GM12865 (cell line): ENCODE data around the gene PHTF2.

ENCODE experiments used
- DNase-seq: peaks from one replicate; pipeline ENCODE4 v3.0.0; 2010; ENCODE audit warnings: low read depth
- H3K4me3 ChIP-seq: 2 replicates; pipeline ENCODE4 v1.5.1; 2011; ENCODE audit warnings: mild to moderate bottlenecking, low read depth, low read length, control low read depth
- TF ChIP-seq, protein P1 (sequence below): IDR thresholded peaks from 2 replicates; pipeline ENCODE4 v1.5.1; 2011; ENCODE audit warnings: low read length, control low read depth, low read depth, inconsistent platforms; ENCODE audit not compliant: insufficient read depth; ENCODE audit errors: missing control alignments

Gene PHTF2

GRCh38 chr7:77799078-77799964 is 748 bp downstream of the PHTF2 start:
- H3K4me3 ChIP-seq, result peak overlapping the region; percentile 92
- DNase-seq, result peak; percentile 39
- TF ChIP-seq, protein P1, sequence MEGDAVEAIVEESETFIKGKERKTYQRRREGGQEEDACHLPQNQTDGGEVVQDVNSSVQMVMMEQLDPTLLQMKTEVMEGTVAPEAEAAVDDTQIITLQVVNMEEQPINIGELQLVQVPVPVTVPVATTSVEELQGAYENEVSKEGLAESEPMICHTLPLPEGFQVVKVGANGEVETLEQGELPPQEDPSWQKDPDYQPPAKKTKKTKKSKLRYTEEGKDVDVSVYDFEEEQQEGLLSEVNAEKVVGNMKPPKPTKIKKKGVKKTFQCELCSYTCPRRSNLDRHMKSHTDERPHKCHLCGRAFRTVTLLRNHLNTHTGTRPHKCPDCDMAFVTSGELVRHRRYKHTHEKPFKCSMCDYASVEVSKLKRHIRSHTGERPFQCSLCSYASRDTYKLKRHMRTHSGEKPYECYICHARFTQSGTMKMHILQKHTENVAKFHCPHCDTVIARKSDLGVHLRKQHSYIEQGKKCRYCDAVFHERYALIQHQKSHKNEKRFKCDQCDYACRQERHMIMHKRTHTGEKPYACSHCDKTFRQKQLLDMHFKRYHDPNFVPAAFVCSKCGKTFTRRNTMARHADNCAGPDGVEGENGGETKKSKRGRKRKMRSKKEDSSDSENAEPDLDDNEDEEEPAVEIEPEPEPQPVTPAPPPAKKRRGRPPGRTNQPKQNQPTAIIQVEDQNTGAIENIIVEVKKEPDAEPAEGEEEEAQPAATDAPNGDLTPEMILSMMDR, result no peak

GRCh38 chr7:77800158-77800557 is 1.6 kb downstream of the PHTF2 start:
- DNase-seq, result peak; percentile 72
- TF ChIP-seq, protein P1, result no peak
- peak overlapping the region; percentile 92 for H3K4me3 ChIP-seq

GRCh38 chr7:77800730-77801129 is 2.2 kb downstream of the PHTF2 start:
- no peak for DNase-seq
- TF ChIP-seq, protein P1, result no peak
- H3K4me3 ChIP-seq, result peak overlapping the region; percentile 92; the same call in 1 of the 2 replicates

DNA sequence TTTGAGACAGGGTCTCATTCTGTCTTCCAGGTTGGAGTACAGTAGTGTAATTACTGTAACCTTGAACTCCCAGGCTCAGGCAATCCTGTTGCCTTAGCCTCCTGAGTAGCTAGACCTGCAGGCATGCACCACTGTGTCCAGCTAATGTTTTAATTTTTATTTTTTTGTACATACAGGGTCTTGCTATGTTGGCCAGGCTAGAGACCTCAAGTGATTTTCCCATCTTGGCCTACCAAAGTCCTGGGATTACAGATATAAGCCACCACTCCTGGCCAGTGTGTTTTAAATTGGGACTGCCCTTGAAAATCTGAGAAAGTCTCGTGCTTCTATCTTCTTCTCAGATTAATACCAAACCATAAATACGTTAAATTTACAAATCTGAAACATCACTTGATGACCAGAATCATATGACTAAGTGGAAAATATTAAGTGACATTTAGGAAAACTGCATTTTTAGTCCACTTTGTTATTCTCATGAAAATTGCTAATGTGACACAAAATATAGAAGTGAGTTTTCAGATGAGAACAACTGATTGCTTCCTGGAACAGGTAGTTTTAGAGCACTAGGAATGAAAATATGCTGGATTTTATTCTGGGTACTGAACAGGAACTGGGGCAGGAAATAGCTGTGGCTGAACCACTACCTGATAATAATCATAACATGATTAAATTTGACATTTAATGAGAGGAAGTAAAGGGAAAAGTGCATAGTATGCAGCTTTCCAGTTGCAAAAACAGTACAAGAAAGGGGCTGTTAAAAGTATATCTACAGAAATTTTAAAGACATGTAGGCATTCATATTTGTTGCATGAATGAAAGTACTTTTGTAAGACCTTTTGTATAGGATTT is 4.2 kb downstream of the PHTF2 start:
- TF ChIP-seq, protein P1, result no peak
- no peak for DNase-seq
- no peak overlapping the region for H3K4me3 ChIP-seq

DNA sequence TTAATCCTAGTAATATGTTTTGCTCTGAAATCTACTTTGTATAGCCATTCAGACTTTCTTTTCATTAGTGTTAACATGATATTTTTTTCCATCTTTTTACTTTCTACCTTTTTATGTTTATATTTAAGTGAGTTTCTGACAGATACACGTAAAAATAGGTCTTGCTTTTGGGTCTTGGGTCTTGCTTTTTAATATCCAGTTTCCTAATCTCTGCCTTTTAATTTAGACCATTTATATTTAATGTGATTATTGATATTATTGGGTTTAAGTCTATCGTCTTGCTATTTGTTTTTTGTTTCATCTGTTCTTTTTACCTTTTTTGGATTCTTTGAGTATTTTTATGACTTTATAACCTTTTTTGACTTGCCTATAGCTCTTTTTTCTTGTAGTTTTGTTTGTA is 7.9 kb downstream of the PHTF2 start:
- DNase-seq, result no peak
- H3K4me3 ChIP-seq, result no peak overlapping the region
- TF ChIP-seq, protein P1, result no peak

GRCh38 chr7:77808517-77808916 is 9.9 kb downstream of the PHTF2 start:
- TF ChIP-seq, protein P1, result no peak
- H3K4me3 ChIP-seq, result no peak overlapping the region
- peak; percentile 21 for DNase-seq
